Ectodermal cell (in vitro differentiated cells): ENCODE results near the gene WDFY4.

ENCODE experiments used
- H3K27ac ChIP-seq: 2 replicates; pipeline ENCODE4 v1.7.0; 2013; ENCODE audit warnings: mild to moderate bottlenecking, low read depth, low read length; ENCODE audit not compliant: insufficient read depth, poor library complexity, severe bottlenecking
- H3K27me3 ChIP-seq: 2 replicates; pipeline ENCODE4 v1.7.0; 2013; ENCODE audit warnings: mild to moderate bottlenecking, low read length; ENCODE audit not compliant: insufficient read depth, control insufficient read depth, poor library complexity, severe bottlenecking
- H3K36me3 ChIP-seq: one replicate; pipeline ENCODE4 v1.7.0; 2013; ENCODE audit warnings: low read length; ENCODE audit not compliant: control insufficient read depth, insufficient read depth
- H3K4me1 ChIP-seq: one replicate; pipeline ENCODE4 v1.7.0; 2013; ENCODE audit warnings: low read length; ENCODE audit not compliant: control insufficient read depth, insufficient read depth
- H3K4me3 ChIP-seq: 2 replicates; pipeline ENCODE4 v1.7.0; 2013; ENCODE audit warnings: low read depth, low read length, control low read depth; ENCODE audit not compliant: insufficient read depth
- H3K9me3 ChIP-seq: 2 replicates; pipeline ENCODE4 v1.7.0; 2013; ENCODE audit warnings: mild to moderate bottlenecking, low read length, moderate library complexity; ENCODE audit not compliant: control insufficient read depth
- WGBS, 2 experiments: methylation state at CpG; one replicate each; pipeline ENCODE4 v1.1.7; 2013; ENCODE audit warnings: missing lambda C conversion rate in 2 of 2; 5-methylcytosine and 5-hydroxymethylcytosine counted together

The WDFY4 gene

GRCh38 chr10:48707472-48707871, 22.8 kb downstream of the WDFY4 start:
- WGBS, 2 experiments, result 44 to 64% methylated on average over 2 of the region's 2 CpGs
- Histone ChIP-seq H3K4me3 (no peak overlapping the region), H3K27me3 (no peaks in the 10 kb centered on the region)

GRCh38 chr10:48708144-48708543, 23.5 kb downstream of the WDFY4 start:
- Histone ChIP-seq H3K4me3 (no peak overlapping the region), H3K36me3 (no peaks in the 10 kb centered on the region), H3K27me3 (no peaks in the 10 kb centered on the region), H3K4me1 (no peaks in the 10 kb centered on the region), H3K9me3 (no peaks in the 10 kb centered on the region), H3K27ac (no peak overlapping the region)
- 64 to 76% methylated on average over 3 to 5 of the region's 5 CpGs for WGBS, 2 experiments

More at GRCh38 chr10:48707472-48707871, 22.8 kb downstream of the WDFY4 start:
- Histone ChIP-seq H3K9me3 (no peaks in the 10 kb centered on the region), H3K4me1 (no peaks in the 10 kb centered on the region), H3K36me3 (no peaks in the 10 kb centered on the region), H3K27ac (no peak overlapping the region)

DNA sequence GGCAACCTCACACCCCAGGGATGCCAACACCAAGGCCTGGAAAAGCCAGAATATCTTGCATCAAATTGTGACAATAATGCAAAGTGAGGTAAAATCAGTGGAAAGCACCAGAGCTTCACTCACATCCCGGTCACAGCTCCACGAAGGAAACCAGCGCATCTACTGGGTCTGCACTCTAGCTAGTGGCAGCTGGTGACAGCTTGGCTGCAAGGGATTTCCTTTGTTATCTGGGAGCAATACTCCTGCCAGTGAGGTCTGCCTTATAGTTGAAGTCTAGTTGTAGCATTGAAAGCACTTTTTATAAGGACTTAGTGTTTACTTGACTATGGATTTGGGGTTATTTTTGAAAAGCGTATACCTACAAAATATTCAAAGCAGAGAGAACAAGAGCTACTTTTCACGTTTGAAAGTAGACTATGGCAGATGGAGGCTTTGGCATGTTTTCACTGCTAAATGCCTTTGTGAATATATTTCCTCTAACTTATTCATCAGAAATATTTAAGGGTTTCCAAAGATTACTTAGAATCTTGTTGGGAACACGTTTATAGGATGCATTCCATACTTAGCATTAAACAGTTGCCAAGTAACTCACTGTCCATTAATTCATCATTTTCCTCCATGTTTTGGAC, 26.1 kb downstream of the WDFY4 start:
- WGBS, 2 experiments, result 93 to 97% methylated on average over 5 to 6 of the region's 6 CpGs
- Histone ChIP-seq H3K27ac (no peak overlapping the region), H3K9me3 (no peaks in the 10 kb centered on the region), H3K27me3 (no peaks in the 10 kb centered on the region), H3K4me3 (no peak overlapping the region), H3K36me3 (no peaks in the 10 kb centered on the region), H3K4me1 (no peaks in the 10 kb centered on the region)

DNA sequence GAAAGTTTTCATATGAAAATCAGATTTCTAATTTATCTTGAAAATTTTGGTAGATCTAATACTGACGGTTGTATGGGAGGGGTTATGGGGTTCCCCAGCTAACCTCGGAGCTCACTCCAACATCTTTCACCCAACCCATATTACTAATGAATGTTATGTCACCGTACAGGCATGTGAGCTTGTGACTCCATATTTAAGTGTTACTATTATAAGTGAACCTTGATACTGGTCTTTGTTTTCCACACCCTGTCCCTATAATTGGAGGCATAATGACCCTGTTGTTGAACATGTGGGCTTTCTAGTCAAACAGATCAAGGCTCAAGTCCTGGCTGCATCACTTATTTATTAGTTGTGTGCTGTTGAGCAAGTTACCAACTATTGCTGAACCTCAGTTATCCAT, 27.2 kb downstream of the WDFY4 start:
- whole genome bisulfite sequencing, 2 experiments, result 83 to 100% methylated on average over 1 of the region's 3 CpGs
- H3K4me3 ChIP-seq, result no peak overlapping the region
- no peaks in the 10 kb centered on the region for H3K27me3 ChIP-seq
- H3K27ac ChIP-seq, result no peak overlapping the region
- no peaks in the 10 kb centered on the region for H3K9me3 ChIP-seq
- H3K36me3 ChIP-seq, result no peaks in the 10 kb centered on the region
- no peaks in the 10 kb centered on the region for H3K4me1 ChIP-seq

DNA sequence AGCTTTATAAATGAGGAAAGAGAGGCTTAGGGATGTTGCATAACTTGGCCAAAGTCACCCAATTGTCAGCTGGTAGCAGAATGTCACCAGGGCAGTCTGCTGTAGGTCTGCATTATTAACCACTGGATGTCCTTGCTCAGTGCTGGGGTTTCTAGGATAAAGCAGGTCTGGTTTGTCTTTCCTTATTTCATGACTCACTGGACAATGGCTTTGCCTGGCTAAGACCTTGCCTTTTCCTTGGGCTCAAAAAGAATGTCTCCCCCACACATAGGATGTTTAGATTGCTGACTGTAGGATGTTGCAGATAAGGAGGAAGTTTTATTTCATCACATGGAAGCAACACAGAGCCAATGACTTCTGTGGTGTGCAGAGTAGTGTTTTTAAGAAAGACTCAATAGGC, 29.4 kb downstream of the WDFY4 start:
- no peak overlapping the region for H3K27ac ChIP-seq
- no peaks in the 10 kb centered on the region for H3K9me3 ChIP-seq
- no peak overlapping the region for H3K4me3 ChIP-seq
- H3K4me1 ChIP-seq, result no peaks in the 10 kb centered on the region
- no peaks in the 10 kb centered on the region for H3K27me3 ChIP-seq
- H3K36me3 ChIP-seq, result no peaks in the 10 kb centered on the region

DNA sequence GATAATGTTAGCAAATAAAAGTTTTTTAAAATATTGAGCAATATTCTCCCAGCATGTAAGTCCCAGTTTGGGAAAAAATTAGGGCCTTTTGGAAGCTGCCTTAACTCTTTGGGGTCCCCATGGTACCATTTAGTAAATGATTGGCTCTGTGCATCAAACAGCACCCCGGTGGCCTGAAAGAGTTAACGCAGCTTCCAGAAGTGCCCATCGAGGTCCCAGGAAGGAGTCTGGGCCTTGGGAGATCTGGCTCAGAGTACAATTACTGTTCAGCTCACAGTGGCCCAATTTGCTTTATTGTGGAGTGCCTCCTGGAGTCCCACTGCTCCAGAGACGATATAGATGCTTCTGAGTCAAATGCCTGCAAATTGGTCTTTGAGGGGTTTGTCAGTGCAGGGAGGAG, 31.7 kb downstream of the WDFY4 start:
- Histone ChIP-seq H3K9me3 (no peaks in the 10 kb centered on the region), H3K36me3 (no peaks in the 10 kb centered on the region), H3K27me3 (no peaks in the 10 kb centered on the region), H3K4me1 (no peaks in the 10 kb centered on the region), H3K27ac (no peak overlapping the region), H3K4me3 (no peak overlapping the region)
- 72 to 75% methylated on average over 4 of the region's 4 CpGs for WGBS, 2 experiments

DNA sequence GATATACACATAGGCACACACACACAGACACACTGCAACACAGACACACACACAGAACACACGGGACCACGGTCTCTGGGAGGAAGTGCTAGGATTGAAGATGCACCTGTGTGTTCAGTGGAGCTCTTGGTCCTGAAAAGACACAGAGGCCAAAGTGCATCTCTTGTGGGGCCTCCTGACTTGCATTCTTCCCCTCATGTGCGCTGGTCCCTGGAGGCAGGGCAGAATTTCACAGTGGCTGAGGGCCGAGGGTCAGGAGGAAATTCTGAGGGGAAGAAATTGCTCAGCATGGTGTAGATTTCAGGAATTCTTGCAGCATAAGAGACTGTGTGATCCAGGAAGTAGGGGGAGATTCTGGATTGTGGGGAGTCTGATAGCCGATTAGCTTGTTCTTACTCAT, 35.9 kb downstream of the WDFY4 start:
- Histone ChIP-seq H3K27ac (no peak overlapping the region), H3K4me1 (no peaks in the 10 kb centered on the region), H3K27me3 (no peaks in the 10 kb centered on the region), H3K36me3 (no peaks in the 10 kb centered on the region), H3K4me3 (no peak overlapping the region), H3K9me3 (no peaks in the 10 kb centered on the region)
- WGBS, 2 experiments, result 87 to 93% methylated on average over 5 of the region's 5 CpGs

- H3K4me3 ChIP-seq, result no peak overlapping the region
- WGBS, 2 experiments, result 92 to 93% methylated on average over 11 of the region's 11 CpGs
- H3K9me3 ChIP-seq, result no peaks in the 10 kb centered on the region
- H3K36me3 ChIP-seq, result no peaks in the 10 kb centered on the region
- no peaks in the 10 kb centered on the region for H3K4me1 ChIP-seq
- H3K27ac ChIP-seq, result no peak overlapping the region
- H3K27me3 ChIP-seq, result no peaks in the 10 kb centered on the region
These were observed 37.8 kb downstream of the WDFY4 start for GRCh38 chr10:48722153-48723145.

- H3K4me3 ChIP-seq, result no peak overlapping the region
- H3K27me3 ChIP-seq, result no peaks in the 10 kb centered on the region
- no peak overlapping the region for H3K27ac ChIP-seq
- no peaks in the 10 kb centered on the region for H3K36me3 ChIP-seq
- H3K4me1 ChIP-seq, result no peaks in the 10 kb centered on the region
- H3K9me3 ChIP-seq, result no peaks in the 10 kb centered on the region
- 92 to 94% methylated on average over 7 of the region's 7 CpGs for WGBS, 2 experiments
These were observed 39.5 kb downstream of the WDFY4 start for GRCh38 chr10:48724127-48724526.

GRCh38 chr10:48725708-48726107, 41.0 kb downstream of the WDFY4 start:
- Histone ChIP-seq H3K4me3 (no peak overlapping the region), H3K27me3 (no peaks in the 10 kb centered on the region), H3K27ac (no peak overlapping the region), H3K9me3 (no peaks in the 10 kb centered on the region), H3K4me1 (no peaks in the 10 kb centered on the region), H3K36me3 (no peaks in the 10 kb centered on the region)
- 93% methylated on average over 4 of the region's 4 CpGs for WGBS, 2 experiments
